ENCODE measurements around the gene PRPH. TPM values are rescaled to one million over a fixed set of nuclear protein-coding genes. Genes with fewer than 3 reads are reported as not detected.
A peak's percentile ranks its signal among the peaks of the same experiment; 100 is the strongest.

Gene PRPH
- total and polyA plus RNA-seq, 9 of the 15 experiments (the other 6 are each of a cell fraction or from before 2014, with no cell fraction given), result 0.27 to 1.9 (median 1.3) TPM; not detected in 1

- TF ChIP-seq RCOR1 (IDR thresholded peaks at IDR 0.05; ENCODE audit: borderline replicate concordance in 1 of 2, low read depth in 2 of 2, low read length in 2 of 2), result no peak
- no peak for TF ChIP-seq ARID2 (IDR thresholded peaks at IDR 0.05)
- TF ChIP-seq GATAD2A (IDR thresholded peaks at IDR 0.05), result peak; percentile 92
- TF ChIP-seq CBX5 (IDR thresholded peaks at IDR 0.05; ENCODE audit: borderline replicate concordance, low read depth), result no peak
- no peak for TF ChIP-seq ZNF354B (CRISPR knock-in tag; IDR thresholded peaks at IDR 0.05)
- no peak for TF ChIP-seq ZNF445 (CRISPR knock-in tag; IDR thresholded peaks at IDR 0.05; ENCODE audit: low read depth)
- TF ChIP-seq, protein P1, sequence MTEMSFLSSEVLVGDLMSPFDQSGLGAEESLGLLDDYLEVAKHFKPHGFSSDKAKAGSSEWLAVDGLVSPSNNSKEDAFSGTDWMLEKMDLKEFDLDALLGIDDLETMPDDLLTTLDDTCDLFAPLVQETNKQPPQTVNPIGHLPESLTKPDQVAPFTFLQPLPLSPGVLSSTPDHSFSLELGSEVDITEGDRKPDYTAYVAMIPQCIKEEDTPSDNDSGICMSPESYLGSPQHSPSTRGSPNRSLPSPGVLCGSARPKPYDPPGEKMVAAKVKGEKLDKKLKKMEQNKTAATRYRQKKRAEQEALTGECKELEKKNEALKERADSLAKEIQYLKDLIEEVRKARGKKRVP (CRISPR knock-in tag; IDR thresholded peaks at IDR 0.05), result peak; percentile 56
- TF ChIP-seq CC2D1A (IDR thresholded peaks at IDR 0.05), result peak; percentile 87
- TF ChIP-seq HNRNPUL1 (IDR thresholded peaks at IDR 0.05; ENCODE audit: low read length), result no peak
- no peak for TF ChIP-seq ZNF12 (CRISPR knock-in tag; IDR thresholded peaks at IDR 0.05)
- TF ChIP-seq NBN (IDR thresholded peaks at IDR 0.05; ENCODE audit: low read depth), result no peak
- TF ChIP-seq ARID1B (IDR thresholded peaks at IDR 0.05), result 0 out of 2 replicates have a peak, but pooled peaks have one; percentile 36
- no peak for TF ChIP-seq BRD4 (IDR thresholded peaks at IDR 0.05)
- no peak for TF ChIP-seq POLR2A (conservative IDR thresholded peaks at IDR 0.05)
- TF ChIP-seq ZNF398 (CRISPR knock-in tag; IDR thresholded peaks at IDR 0.05), result no peak
- TF ChIP-seq RBFOX2 (IDR thresholded peaks at IDR 0.05; ENCODE audit: low read depth, low read length), result no peak
- no peak for TF ChIP-seq XRCC4 (IDR thresholded peaks at IDR 0.05; ENCODE audit: extremely low read depth, insufficient read depth, insufficient read length)
- no peak for TF ChIP-seq ZNF347 (CRISPR knock-in tag; IDR thresholded peaks at IDR 0.05; ENCODE audit: low read depth)
- TF ChIP-seq EP400 (IDR thresholded peaks at IDR 0.05), result peak; percentile 87
- TF ChIP-seq MCM3 (IDR thresholded peaks at IDR 0.05), result no peak
- TF ChIP-seq NFIX (CRISPR knock-in tag; IDR thresholded peaks at IDR 0.05; ENCODE audit: low read depth), result no peak
- no peak for TF ChIP-seq SAFB2 (IDR thresholded peaks at IDR 0.05; ENCODE audit: borderline replicate concordance, low read depth, low read length, severe bottlenecking)
- TF ChIP-seq, protein P2, sequence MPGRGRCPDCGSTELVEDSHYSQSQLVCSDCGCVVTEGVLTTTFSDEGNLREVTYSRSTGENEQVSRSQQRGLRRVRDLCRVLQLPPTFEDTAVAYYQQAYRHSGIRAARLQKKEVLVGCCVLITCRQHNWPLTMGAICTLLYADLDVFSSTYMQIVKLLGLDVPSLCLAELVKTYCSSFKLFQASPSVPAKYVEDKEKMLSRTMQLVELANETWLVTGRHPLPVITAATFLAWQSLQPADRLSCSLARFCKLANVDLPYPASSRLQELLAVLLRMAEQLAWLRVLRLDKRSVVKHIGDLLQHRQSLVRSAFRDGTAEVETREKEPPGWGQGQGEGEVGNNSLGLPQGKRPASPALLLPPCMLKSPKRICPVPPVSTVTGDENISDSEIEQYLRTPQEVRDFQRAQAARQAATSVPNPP (IDR thresholded peaks at IDR 0.05; ENCODE audit: borderline replicate concordance, insufficient read depth, insufficient read length), result no peak
- TF ChIP-seq L3MBTL2 (IDR thresholded peaks at IDR 0.05), result no peak
- TF ChIP-seq CREM (IDR thresholded peaks at IDR 0.05; ENCODE audit: low read depth), result no peak
- TF ChIP-seq ZNF253 (CRISPR knock-in tag; conservative IDR thresholded peaks at IDR 0.05), result no peak
- TF ChIP-seq EZH2 (IDR thresholded peaks at IDR 0.05; ENCODE audit: borderline replicate concordance, low read depth, low read length), result no peak
- no peak for TF ChIP-seq KLF13 (tag; IDR thresholded peaks at IDR 0.05; ENCODE audit: borderline replicate concordance, low read depth)
- no peak for TF ChIP-seq SIN3B (IDR thresholded peaks at IDR 0.05; ENCODE audit: low read depth)
- no peak for TF ChIP-seq TCF7L2 (IDR thresholded peaks at IDR 0.05; ENCODE audit: low read depth, low read length)
- TF ChIP-seq ZNF583 (CRISPR knock-in tag; IDR thresholded peaks at IDR 0.05), result no peak
- TF ChIP-seq RNF2 (IDR thresholded peaks at IDR 0.05), result no peak; the same call in 1 of the 2 replicates
Measured at GRCh38 chr12:49264466-49264872, 30.5 kb upstream of the PRPH start (continued).

Measured in K562 (cell line).